Endothelial cell (in vitro differentiated cells): ENCODE data around the gene CLEC18B. TPM values are rescaled to one million over a fixed set of nuclear protein-coding genes. Genes with fewer than 3 reads are reported as not detected.
"Not testable (repeated sequence)": the region's sequence is repeated elsewhere in the genome, so short reads cannot be mapped to it uniquely, and the experiment has no call there.

Experiments used
- DNase-seq: peaks from one replicate; pipeline ENCODE4 v3.0.0; 2021; ENCODE audit warnings: low spot score
- H3K27ac Mint-ChIP-seq: one replicate; pipeline ENCODE4 v1.8.0; 2021; ENCODE audit warnings: mixed read lengths, inconsistent platforms; ENCODE audit not compliant: unreplicated experiment
- H3K27me3 Mint-ChIP-seq: one replicate; pipeline ENCODE4 v1.8.0; 2021; ENCODE audit warnings: mild to moderate bottlenecking, moderate library complexity, mixed read lengths, inconsistent platforms; ENCODE audit not compliant: unreplicated experiment
- H3K36me3 Mint-ChIP-seq: one replicate; pipeline ENCODE4 v1.8.0; 2021; ENCODE audit warnings: mild to moderate bottlenecking, low read depth, mixed read lengths, inconsistent platforms; ENCODE audit not compliant: unreplicated experiment
- H3K4me1 Mint-ChIP-seq: one replicate; pipeline ENCODE4 v1.8.0; 2021; ENCODE audit warnings: mild to moderate bottlenecking, mixed read lengths, inconsistent platforms; ENCODE audit not compliant: unreplicated experiment
- H3K4me3 Mint-ChIP-seq: one replicate; pipeline ENCODE4 v1.8.0; 2021; ENCODE audit warnings: mild to moderate bottlenecking, mixed read lengths, inconsistent platforms; ENCODE audit not compliant: unreplicated experiment
- H3K9me3 Mint-ChIP-seq: one replicate; pipeline ENCODE4 v1.8.0; 2021; ENCODE audit warnings: mixed read lengths, inconsistent platforms; ENCODE audit not compliant: unreplicated experiment
- total RNA-seq: library from RNA; stranded (reverse); fragmentation: NEBNext Ultra II Directional; extraction: Animal tissue kit (Norgen Biotek cat#: 25700); gene quantifications from one replicate; pipeline ENCODE4 v1.2.1, GENCODE V29; 2021; ENCODE audit not compliant: unreplicated experiment
- TF ChIP-seq, protein P1 (sequence below): fragments of 200-600 bp; sonication (generic); IDR thresholded peaks from one replicate; pipeline ENCODE4 v1.5.0; 2021; ENCODE audit warnings: antibody characterized with exemption; ENCODE audit not compliant: unreplicated experiment

Gene CLEC18B
- total RNA-seq, 1 donor from 2014 or later: 0.26 TPM

GRCh38 chr16:74394604-74395003, 26.7 kb downstream of the CLEC18B start:
- not testable (repeated sequence) for H3K27ac Mint-ChIP-seq, DNase-seq, H3K4me3 Mint-ChIP-seq, H3K36me3 Mint-ChIP-seq, H3K9me3 Mint-ChIP-seq, H3K27me3 Mint-ChIP-seq
- peaks cover 13% of the 10 kb centered on the region for H3K4me1 Mint-ChIP-seq

- H3K27me3 Mint-ChIP-seq, H3K36me3 Mint-ChIP-seq: not testable (repeated sequence)
Observed at GRCh38 chr16:74394131-74394530, 27.1 kb downstream of the CLEC18B start.

GRCh38 chr16:74391454-74392050, 29.7 kb downstream of the CLEC18B start:
- H3K36me3 Mint-ChIP-seq, DNase-seq, H3K9me3 Mint-ChIP-seq, H3K27me3 Mint-ChIP-seq, H3K4me1 Mint-ChIP-seq, H3K4me3 Mint-ChIP-seq, H3K27ac Mint-ChIP-seq: not testable (repeated sequence)

More at GRCh38 chr16:74394131-74394530, 27.1 kb downstream of the CLEC18B start:
- H3K4me3 Mint-ChIP-seq, H3K9me3 Mint-ChIP-seq, DNase-seq, H3K27ac Mint-ChIP-seq: not testable (repeated sequence)
- peaks cover 13% of the 10 kb centered on the region for H3K4me1 Mint-ChIP-seq

GRCh38 chr16:74382339-74383034, 38.8 kb downstream of the CLEC18B start:
- H3K27me3 Mint-ChIP-seq, H3K27ac Mint-ChIP-seq, H3K4me1 Mint-ChIP-seq, H3K36me3 Mint-ChIP-seq, DNase-seq, H3K4me3 Mint-ChIP-seq, H3K9me3 Mint-ChIP-seq: not testable (repeated sequence)

DNA sequence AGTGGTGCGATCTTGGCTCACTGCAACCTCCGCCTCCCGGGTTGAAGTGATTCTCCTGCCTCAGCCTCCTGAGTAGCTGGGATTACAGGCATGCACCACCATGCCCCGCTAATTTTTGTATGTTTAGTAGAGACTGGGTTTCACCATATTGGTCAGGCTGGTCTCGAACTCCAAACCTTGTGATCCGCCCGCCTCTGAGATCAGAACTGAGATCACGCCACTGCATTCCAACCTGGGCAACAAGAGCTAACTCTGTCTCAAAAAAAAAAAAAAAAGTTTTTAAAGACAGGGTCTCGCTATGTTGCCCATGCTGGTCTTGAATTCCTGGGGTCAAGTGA, 47.5 kb downstream of the CLEC18B start:
- not testable (repeated sequence) for H3K27ac Mint-ChIP-seq, DNase-seq, H3K36me3 Mint-ChIP-seq, H3K4me3 Mint-ChIP-seq, H3K4me1 Mint-ChIP-seq, H3K9me3 Mint-ChIP-seq, H3K27me3 Mint-ChIP-seq

GRCh38 chr16:74372953-74373846, 48.1 kb downstream of the CLEC18B start:
- H3K4me1 Mint-ChIP-seq: peaks cover 3% of the 10 kb centered on the region
- no peaks in the 10 kb centered on the region for H3K36me3 Mint-ChIP-seq
- no peaks in the 10 kb centered on the region for H3K9me3 Mint-ChIP-seq
- no peaks in the 10 kb centered on the region for H3K27me3 Mint-ChIP-seq
- DNase-seq: no peak
- TF ChIP-seq, protein P1, sequence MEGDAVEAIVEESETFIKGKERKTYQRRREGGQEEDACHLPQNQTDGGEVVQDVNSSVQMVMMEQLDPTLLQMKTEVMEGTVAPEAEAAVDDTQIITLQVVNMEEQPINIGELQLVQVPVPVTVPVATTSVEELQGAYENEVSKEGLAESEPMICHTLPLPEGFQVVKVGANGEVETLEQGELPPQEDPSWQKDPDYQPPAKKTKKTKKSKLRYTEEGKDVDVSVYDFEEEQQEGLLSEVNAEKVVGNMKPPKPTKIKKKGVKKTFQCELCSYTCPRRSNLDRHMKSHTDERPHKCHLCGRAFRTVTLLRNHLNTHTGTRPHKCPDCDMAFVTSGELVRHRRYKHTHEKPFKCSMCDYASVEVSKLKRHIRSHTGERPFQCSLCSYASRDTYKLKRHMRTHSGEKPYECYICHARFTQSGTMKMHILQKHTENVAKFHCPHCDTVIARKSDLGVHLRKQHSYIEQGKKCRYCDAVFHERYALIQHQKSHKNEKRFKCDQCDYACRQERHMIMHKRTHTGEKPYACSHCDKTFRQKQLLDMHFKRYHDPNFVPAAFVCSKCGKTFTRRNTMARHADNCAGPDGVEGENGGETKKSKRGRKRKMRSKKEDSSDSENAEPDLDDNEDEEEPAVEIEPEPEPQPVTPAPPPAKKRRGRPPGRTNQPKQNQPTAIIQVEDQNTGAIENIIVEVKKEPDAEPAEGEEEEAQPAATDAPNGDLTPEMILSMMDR: no peak
- no peak overlapping the region for H3K27ac Mint-ChIP-seq
- no peak overlapping the region for H3K4me3 Mint-ChIP-seq

DNA sequence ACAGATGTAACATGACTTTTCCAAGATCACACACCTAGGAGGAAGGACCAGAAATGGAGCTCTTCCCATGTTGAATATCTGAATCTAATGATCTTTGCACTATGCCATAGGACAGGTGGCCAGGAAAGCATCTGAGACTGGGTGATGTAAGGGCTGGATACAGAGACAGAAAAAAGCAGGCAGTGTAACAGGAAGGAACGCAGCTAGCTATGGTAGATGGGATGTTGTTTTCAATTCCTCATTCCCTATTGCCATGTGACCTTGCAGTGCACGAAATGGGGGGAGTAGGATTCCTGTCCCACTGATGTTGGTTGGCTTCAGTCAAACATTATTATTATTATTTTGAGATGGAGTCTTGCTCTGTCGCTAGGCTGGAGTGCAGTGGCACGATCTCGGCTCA, 48.9 kb downstream of the CLEC18B start:
- Mint-ChIP-seq H3K4me1 (peaks cover 3% of the 10 kb centered on the region), H3K36me3 (no peaks in the 10 kb centered on the region), H3K9me3 (no peaks in the 10 kb centered on the region), H3K4me3 (no peak overlapping the region), H3K27ac (no peak overlapping the region), H3K27me3 (no peaks in the 10 kb centered on the region)
- no peak for DNase-seq
- TF ChIP-seq, protein P1: no peak

DNA sequence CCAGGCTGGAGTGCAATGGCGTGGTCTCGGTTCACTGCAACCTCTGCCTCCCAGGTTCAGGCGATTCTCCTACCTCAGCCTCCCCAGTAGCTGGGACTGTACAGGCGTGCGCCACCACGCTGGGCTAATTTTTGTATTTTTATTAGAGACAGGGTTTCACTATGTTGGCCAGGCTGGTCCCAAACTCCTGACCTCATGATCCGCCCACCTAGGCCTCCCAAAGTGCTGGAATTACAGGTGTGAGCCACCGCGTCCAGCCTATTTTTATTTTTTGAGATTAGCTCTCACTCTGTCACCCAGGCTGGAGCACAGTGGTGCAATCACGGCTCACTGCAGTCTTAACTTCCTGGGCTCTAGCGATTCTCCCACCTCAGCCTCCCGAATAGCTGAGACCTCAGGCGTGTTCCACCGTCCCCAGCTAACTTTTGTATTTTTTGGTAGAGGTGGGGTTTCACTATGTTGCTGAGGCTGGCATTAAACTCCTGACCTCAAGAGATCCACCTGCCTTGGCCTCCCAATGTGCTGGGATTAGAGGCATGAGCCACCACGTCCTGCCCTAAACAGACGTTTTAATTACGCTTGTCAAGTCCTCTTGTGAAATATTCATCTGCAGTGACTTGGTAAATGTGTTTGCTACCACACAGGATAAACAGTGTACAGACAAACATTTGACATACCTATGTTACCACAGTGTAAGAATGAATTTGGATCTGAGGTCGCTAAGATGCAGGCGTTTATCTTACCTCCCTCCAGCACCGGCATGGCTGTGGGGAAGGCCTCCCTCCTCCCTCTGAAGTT, 50.7 kb downstream of the CLEC18B start:
- H3K36me3 Mint-ChIP-seq, H3K27ac Mint-ChIP-seq, H3K4me1 Mint-ChIP-seq, H3K27me3 Mint-ChIP-seq, H3K4me3 Mint-ChIP-seq, H3K9me3 Mint-ChIP-seq, DNase-seq: not testable (repeated sequence)

DNA sequence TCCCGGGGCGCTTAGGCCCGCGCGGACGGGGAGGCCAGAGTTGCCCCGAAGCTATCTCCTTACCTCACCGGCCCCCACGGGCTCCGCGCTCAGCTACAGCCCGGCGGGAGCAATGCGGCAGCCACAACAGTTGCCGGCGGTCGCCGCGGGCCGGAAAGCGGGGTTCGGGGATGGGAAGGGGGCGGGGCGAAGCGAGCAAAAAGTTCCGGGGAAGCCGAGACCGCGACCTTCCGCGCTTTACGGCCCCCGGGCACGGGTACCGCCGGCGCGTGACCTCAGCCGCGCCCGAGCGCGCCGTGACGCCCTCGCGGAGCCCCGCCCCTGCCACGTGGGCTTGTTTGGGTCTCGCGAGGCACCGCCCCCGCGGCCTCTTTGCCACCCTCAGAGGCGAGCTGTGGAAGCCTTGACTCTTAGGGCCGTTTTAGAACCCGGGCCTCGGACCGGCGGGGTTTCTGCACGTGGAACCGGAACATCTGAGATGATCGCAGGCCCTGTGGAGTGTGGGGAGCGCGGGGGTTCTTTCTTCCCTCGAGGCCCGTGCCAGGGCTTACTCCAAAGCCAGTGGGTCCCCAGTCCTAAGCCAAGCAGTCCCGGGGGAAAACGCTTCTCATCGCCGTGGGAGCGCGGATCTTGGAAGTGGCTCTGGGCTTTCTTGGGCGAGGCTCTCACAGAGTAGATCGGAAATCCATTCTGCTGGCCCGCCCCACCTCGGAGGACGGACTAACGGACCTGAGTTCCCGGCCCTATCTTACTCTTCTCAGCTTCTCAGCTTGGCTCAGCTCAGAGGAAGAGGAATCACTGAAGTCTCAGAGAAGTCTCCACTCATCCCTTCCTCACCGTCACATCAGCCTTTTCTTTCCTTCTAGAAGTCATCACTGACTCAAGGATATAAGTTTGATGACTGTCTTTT, 53.0 kb downstream of the CLEC18B start:
- peak; percentile 99 for DNase-seq
- not testable (repeated sequence) for H3K27me3 Mint-ChIP-seq, H3K4me1 Mint-ChIP-seq, H3K27ac Mint-ChIP-seq, H3K9me3 Mint-ChIP-seq, H3K36me3 Mint-ChIP-seq
- H3K4me3 Mint-ChIP-seq: peak overlapping the region; percentile 87
